Urinary bladder (tissue), 4 donors: Measurements from ENCODE around the gene TTLL11. TPM values are rescaled to one million over a fixed set of nuclear protein-coding genes. Genes with fewer than 3 reads are reported as not detected.

Experiments
- DNase-seq: peaks from one replicate; pipeline ENCODE4 v3.0.0-alpha.2; 2015; ENCODE audit errors: extremely low spot score
- H3K27ac ChIP-seq: one replicate; pipeline ENCODE4 v1.5.1; 2013; ENCODE audit warnings: low read depth, mild to moderate bottlenecking, moderate library complexity
- H3K36me3 ChIP-seq: one replicate; pipeline ENCODE4 v1.6.1; 2013; ENCODE audit warnings: mild to moderate bottlenecking, moderate library complexity; ENCODE audit not compliant: insufficient read depth
- H3K4me1 ChIP-seq: one replicate; pipeline ENCODE4 v1.6.1; 2013; ENCODE audit warnings: mild to moderate bottlenecking, moderate library complexity; ENCODE audit not compliant: insufficient read depth
- H3K4me3 ChIP-seq: one replicate; pipeline ENCODE4 v1.5.1; 2013; ENCODE audit warnings: low read depth, low read length
- WGBS: extraction: QIAGEN DNeasy Blood & Tissue Kit; methylation state at CpG from one replicate; pipeline ENCODE4 v1.1.7; 2013; 5-methylcytosine and 5-hydroxymethylcytosine counted together
- polyA plus RNA-seq: library from polyadenylated mRNA; stranded (reverse); fragments of 200-250 nt; gene quantifications from one replicate; pipeline ENCODE4 v1.2.3, GENCODE V29; 2013
- total RNA-seq: library from RNA; depleted of rRNA; stranded (reverse); fragments of >200 nt; gene quantifications from one replicate; pipeline ENCODE4 v1.2.3, GENCODE V29; 2014
- donor health status: healthy with polysubstance abuse.
- donor health status: healthy.

The TTLL11 gene
- total and polyA plus RNA-seq, 2 donors: 12.8 to 14.4 TPM

DNA sequence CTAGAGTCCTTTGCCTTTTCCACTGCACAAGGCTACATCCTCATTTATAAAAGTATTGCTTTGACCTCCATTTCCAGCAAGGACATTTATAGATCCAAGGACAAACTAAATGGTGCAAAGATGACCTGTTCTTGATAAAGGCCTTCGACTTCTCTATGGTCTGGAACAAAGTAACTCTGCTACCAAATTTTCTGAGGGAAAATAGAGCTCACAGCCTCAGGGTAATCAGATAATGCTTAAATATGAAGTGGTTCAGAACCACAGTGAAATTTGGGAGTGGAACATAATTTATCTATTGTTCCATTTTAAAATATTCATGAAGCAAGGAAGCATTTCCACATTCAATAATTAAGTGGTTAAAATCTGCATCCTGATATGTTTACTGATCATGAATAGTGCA, 137.5 kb downstream of the TTLL11 start:
- no peak overlapping the region for H3K27ac ChIP-seq
- no peaks in the 10 kb centered on the region for H3K36me3 ChIP-seq
- no peaks in the 10 kb centered on the region for H3K4me1 ChIP-seq
- 90% methylated on average over 1 of the region's 1 CpG for WGBS
- H3K4me3 ChIP-seq: no peak overlapping the region
- DNase-seq: no peak

DNA sequence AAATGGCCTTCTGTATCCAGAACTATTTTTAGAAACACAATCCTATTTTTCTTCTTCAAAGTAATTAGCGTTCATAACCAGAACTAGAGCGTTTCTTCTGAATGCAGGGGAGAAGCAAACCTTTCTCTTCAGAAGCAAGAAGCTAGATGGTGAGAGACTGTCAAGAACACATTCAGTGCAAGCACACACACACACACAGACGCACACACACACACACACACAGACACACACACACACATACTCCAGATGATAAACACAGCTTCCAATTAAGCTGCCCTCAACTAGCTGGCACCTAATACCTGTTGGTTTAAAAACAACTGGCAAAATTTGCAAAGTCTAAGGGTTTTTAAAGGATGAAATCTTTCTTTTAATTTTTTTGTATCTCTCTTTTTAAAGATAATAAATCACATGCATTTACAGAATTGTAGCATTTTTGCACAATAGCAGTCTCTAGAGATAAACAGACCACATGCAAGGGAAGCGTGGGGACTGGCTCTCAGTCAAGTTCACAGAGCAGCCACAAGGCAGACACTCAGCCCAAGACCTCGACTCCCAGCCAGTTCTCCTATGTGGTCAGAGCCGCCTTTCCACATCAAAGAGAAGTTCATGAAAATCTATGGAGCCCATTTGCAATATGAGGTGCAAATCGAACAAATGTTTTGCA, 138.5 kb downstream of the TTLL11 start:
- no peak for DNase-seq

DNA sequence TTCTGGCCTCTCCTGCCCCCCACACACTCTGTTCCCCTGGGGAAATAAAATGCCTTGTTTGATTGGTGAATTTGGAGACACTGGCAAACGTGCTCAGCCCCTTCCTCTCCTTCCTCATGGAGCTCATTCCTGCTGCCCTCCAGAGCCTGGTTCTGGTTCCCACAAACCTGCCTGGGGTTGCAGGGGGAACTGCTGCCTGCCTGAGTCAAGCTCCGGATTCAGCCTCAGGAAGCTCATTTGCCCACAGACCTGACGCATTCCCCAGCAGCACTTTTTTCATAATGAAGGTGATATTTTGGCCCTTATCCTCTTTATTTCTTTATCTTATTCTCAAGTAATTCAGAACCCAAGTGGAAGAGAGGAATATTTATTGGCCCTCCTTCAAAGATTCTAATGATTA, 140.5 kb downstream of the TTLL11 start:
- 85% methylated on average over 3 of the region's 3 CpGs for WGBS
- H3K4me3 ChIP-seq: no peak overlapping the region
- H3K36me3 ChIP-seq: no peaks in the 10 kb centered on the region
- no peaks in the 10 kb centered on the region for H3K4me1 ChIP-seq
- no peak for DNase-seq
- H3K27ac ChIP-seq: no peak overlapping the region

More for the DNA sequence above, 138.5 kb downstream of the TTLL11 start:
- 51% methylated on average over 7 of the region's 7 CpGs for WGBS
- Histone ChIP-seq H3K27ac (no peak overlapping the region), H3K4me1 (no peaks in the 10 kb centered on the region), H3K36me3 (no peaks in the 10 kb centered on the region), H3K4me3 (no peak overlapping the region)

DNA sequence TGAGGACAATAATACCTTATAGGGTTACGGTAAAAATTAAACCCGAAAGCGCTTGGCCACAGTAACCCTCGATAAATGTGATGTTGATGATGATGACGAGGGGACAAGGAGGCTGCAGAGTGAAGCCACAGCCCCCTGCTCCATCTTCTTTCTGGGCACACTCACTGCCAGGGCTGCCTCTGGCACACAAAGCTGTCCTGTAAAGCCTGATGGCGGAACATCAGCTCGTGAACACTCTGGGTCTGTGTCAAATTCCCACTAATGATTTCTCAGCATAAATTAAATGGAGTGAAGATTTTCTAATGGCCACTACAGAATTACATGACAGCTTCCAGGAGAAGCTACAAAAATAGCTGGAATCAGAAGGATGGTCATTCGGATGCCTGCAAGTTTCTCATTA, 142.2 kb downstream of the TTLL11 start:
- H3K4me1 ChIP-seq: no peaks in the 10 kb centered on the region
- H3K36me3 ChIP-seq: no peaks in the 10 kb centered on the region
- H3K4me3 ChIP-seq: no peak overlapping the region
- 83% methylated on average over 8 of the region's 8 CpGs for WGBS
- no peak for DNase-seq
- H3K27ac ChIP-seq: no peak overlapping the region

DNA sequence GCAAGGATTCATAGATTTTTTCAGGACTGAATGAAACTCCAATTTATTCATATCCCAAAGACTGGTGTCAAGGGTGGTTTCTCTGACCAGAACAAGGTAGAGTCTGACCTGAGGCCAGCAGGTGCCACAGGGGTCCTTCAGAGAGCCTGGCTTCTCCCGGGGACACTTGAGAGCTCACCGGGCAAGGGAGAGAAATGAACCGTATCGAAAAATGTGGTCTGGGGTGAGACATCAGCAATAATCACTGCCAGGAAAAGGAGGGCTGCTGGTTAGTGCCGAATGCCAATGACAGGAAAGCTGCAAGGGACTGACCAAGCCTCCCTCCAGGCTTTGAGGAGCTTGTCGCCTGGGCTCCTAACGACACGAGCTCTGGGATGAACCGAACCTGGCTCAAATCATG, 142.7 kb downstream of the TTLL11 start:
- 83% methylated on average over 9 of the region's 9 CpGs for WGBS
- DNase-seq: no peak
- Histone ChIP-seq H3K4me1 (no peaks in the 10 kb centered on the region), H3K36me3 (no peaks in the 10 kb centered on the region), H3K4me3 (no peak overlapping the region), H3K27ac (no peak overlapping the region)

DNA sequence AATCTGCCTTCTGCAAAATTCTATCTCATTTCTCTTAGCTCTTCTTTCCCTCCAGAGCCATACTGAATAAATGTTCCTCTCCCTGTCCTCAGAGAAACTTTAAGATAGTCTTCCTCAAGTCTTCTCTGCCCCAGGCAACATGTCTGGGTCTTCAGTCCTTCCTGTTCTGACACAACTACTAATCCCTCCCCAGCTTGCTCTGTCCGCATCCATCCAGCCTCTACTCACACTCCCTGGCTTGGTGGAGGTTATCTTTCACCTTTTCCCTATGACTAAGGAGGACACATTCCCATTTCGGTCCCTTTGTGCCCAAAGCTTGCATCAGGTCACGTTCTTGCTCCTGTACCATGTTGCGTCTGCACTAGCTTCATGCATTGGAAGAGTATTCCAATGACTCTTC, 143.3 kb downstream of the TTLL11 start:
- Histone ChIP-seq H3K36me3 (no peaks in the 10 kb centered on the region), H3K4me3 (no peak overlapping the region), H3K4me1 (no peaks in the 10 kb centered on the region), H3K27ac (no peak overlapping the region)
- DNase-seq: no peak
- 95% methylated on average over 4 of the region's 4 CpGs for WGBS

DNA sequence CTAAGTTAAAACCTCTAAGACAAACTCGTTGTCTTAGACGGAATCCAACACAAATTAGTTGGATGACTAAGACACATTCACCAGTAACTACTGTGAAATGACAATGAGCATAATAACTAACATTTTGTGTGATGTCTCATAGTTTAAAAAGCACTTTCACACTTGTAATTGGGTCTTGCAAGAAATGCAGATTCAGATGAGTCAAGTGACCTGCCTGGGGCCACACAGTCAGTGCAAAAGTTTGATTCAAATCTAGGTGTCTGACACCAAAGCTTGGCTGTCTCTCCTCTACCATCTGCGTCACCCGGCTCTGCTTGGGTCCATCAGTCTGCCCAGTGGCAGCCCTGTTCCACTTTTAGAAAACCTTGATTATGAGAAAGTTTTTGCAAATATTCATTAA, 143.7 kb downstream of the TTLL11 start:
- Histone ChIP-seq H3K27ac (no peak overlapping the region), H3K36me3 (no peaks in the 10 kb centered on the region), H3K4me3 (no peak overlapping the region), H3K4me1 (no peaks in the 10 kb centered on the region)
- no peak for DNase-seq
- WGBS: 72% methylated on average over 4 of the region's 4 CpGs

DNA sequence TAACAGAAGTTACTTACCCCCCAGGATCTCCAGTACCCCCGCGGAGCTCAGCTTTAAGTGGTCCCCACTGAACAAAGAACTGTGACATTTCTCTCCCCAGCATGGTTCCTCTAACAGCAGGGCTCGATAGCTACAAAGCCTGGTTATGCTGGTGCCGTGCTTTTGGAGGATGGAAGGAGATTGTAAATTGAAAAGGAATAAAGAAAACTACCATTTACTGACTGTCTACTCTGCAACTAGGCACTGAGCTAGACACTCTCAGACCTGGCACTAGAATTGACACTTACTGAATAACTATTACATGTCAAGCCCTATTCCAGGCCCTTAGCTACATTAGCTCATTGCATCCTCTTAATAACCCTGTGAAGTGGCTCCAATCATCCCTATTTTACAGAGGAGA, 145.3 kb downstream of the TTLL11 start:
- DNase-seq: no peak
- H3K36me3 ChIP-seq: no peaks in the 10 kb centered on the region
- H3K4me1 ChIP-seq: no peaks in the 10 kb centered on the region
- no peak overlapping the region for H3K4me3 ChIP-seq
- no peak overlapping the region for H3K27ac ChIP-seq
- 72% methylated on average over 4 of the region's 4 CpGs for WGBS

DNA sequence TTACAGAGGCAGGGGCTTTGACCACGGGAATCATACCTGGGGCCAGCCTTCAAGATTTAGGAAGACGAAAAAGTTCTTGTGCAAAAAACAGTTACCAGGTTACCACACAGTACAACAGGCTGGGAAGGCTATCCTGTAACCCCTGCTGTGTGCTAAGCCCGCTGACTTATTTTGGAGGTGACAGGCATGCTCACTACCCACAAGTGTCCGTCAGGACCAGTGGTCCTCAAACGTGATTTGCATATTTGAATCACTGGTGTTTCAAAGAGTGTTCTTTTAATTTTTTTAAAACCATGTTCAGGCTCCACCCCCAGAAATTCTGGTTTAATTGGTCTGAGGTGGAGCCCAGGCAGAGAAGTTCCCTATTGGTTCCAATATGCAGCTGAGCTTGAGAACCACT, 146.6 kb downstream of the TTLL11 start:
- H3K4me1 ChIP-seq: no peaks in the 10 kb centered on the region
- 89% methylated on average over 5 of the region's 5 CpGs for WGBS

DNA sequence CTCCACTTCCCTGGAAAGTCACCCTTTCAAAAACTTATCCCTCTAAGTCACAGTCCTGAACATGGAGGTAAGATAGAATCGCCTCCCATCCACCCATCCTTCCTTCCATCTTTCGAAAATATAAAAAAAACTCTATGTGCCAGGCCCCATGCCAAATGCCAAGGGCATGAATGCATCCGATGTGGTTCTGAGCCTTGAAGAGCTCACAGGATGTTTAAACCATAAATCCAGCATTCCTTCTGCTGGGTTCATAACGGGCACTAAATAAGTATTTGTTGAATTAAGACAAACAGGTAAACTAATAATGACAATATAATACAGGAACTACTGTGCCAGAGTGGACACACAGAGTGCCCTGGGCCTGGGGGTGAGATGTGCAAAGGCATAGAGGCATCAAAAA, 147.3 kb downstream of the TTLL11 start:
- Histone ChIP-seq H3K4me1 (no peaks in the 10 kb centered on the region), H3K27ac (no peak overlapping the region), H3K4me3 (no peak overlapping the region), H3K36me3 (no peaks in the 10 kb centered on the region)
- 87% methylated on average over 4 of the region's 4 CpGs for WGBS
- DNase-seq: no peak

More for the DNA sequence above, 146.6 kb downstream of the TTLL11 start:
- no peak overlapping the region for H3K27ac ChIP-seq
- no peak overlapping the region for H3K4me3 ChIP-seq
- no peak for DNase-seq
- no peaks in the 10 kb centered on the region for H3K36me3 ChIP-seq

DNA sequence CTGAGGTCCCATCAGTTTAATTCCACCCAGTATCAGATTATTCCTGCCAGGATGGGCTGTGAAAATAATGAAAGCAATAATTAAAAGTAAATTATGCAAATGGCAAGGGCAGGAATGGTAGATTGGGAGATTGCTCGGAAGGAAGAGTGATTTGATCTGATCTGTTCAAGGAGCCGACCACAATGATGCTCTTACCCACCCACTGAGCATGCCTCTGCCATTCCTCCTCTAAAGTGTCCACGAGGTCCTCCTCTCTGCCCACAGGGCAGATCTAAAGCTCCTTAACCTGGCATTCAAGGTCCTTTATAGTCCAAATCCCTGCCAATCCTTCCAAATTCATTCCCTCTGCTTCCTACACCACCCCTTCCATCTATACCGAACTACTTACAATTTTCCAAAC, 147.8 kb downstream of the TTLL11 start:
- no peak overlapping the region for H3K27ac ChIP-seq

DNA sequence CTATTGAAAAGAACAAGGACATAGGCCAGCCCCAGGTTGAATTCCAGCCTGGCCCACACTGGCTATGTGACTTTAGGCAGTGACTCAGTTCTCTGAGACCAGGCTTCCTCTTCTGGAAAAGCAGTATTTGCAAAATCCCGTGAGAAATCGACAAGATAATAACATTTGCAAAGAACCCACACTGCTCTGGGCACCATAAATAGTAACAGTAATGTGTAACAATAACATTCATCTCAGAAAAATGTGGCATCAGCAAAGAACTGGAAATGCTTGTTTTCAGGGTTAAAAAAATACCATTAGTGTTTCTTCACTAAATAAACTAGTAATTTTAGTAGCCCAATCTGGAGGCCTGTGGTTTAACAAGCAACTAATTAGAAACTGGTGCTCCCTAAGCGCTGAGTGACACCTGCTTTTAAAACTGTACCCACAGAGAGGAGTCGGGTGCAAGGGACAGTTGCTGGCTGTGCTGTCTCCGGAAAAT, 148.4 kb downstream of the TTLL11 start:
- no peak overlapping the region for H3K27ac ChIP-seq
- no peaks in the 10 kb centered on the region for H3K4me1 ChIP-seq
- WGBS: 84% methylated on average over 5 of the region's 5 CpGs
- H3K36me3 ChIP-seq: no peaks in the 10 kb centered on the region
- H3K4me3 ChIP-seq: no peak overlapping the region
- DNase-seq: no peak

More for the DNA sequence above, 147.8 kb downstream of the TTLL11 start:
- H3K4me3 ChIP-seq: no peak overlapping the region
- no peak for DNase-seq
- WGBS: 88% methylated on average over 4 of the region's 4 CpGs
- no peaks in the 10 kb centered on the region for H3K36me3 ChIP-seq
- no peaks in the 10 kb centered on the region for H3K4me1 ChIP-seq

DNA sequence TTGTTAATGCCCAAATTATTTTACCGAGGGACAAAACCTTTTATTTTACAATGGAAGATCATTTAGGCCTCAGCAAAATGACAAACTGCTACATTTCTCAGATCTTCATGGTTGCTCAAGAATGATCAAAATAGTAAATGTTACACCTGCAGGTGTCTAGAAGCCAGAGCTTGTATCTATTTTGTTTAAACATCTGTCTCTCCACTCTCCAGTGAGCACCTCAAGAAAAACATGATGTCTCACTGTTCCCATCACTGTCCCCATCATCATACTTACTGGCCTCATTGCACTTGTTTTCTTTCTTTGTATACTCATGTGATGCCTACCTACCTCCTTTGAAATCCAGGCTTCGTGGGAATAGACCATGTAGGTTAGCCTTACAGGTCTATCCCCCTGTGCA, 149.6 kb downstream of the TTLL11 start:
- Histone ChIP-seq H3K36me3 (no peaks in the 10 kb centered on the region), H3K4me3 (no peak overlapping the region), H3K27ac (no peak overlapping the region), H3K4me1 (no peaks in the 10 kb centered on the region)
- 96% methylated on average over 2 of the region's 2 CpGs for WGBS
- no peak for DNase-seq

DNA sequence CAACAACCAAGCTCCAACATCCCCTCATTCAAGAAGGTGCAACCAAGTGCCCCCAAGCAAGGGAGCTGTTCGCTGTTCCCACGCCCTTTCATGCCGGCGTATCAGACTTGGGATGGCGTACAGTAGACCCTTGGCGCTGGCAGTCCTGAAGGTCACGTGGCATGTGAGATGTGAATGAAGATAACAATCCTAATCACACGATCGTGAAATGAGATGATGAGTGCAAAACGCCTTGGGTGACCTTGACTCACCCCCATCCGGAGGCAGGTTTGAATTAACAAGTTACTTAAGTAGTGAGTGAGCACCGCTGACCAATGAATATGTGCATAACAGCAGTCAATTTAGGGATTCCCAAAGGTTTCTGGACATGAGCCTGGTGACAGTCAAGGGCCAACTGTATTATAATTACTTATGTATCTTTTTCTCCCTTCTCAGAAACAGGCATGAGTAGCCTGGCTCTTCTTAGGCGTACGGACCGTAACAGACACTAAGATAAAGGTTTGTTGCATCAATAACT, 150.2 kb downstream of the TTLL11 start:
- Histone ChIP-seq H3K4me3 (no peak overlapping the region), H3K4me1 (no peaks in the 10 kb centered on the region), H3K27ac (no peak overlapping the region), H3K36me3 (no peaks in the 10 kb centered on the region)
- WGBS: 91% methylated on average over 15 of the region's 15 CpGs
- DNase-seq: no peak
